ENCODE results near the gene HK2.

Gene HK2

DNA sequence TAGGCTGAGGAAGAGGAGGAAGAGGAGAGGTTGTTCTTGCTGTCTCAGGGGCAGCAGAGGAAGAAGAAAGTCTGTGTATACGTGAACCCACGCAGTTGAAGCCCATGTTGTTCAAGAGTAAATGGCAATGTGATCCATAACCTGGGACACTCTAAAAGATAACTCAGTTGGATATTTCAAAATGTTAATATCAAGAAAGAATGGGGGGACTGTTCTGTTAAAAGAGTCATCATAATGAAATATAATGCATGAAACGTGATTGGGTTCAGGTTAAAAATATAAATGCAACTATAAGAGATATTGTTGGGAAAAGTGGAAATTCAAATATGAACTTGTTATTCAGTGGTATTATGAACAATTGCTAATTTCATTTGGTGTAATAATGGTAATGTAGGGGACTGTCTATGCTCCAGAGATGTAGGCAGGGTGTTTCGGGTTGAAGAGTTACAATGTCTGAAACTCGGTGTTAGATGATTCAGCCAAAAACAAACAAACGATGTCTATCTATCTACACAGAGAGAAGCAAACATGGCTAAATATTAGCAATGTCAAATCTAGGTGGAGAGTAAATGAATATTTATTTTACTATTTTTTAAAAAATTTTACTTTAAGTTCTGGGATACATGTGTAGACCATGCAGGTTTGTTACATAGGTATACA lies 103.4 kb downstream of the HK2 start:
- DNase-seq (ENCODE audit: low read depth, low spot score), result no peak

DNA sequence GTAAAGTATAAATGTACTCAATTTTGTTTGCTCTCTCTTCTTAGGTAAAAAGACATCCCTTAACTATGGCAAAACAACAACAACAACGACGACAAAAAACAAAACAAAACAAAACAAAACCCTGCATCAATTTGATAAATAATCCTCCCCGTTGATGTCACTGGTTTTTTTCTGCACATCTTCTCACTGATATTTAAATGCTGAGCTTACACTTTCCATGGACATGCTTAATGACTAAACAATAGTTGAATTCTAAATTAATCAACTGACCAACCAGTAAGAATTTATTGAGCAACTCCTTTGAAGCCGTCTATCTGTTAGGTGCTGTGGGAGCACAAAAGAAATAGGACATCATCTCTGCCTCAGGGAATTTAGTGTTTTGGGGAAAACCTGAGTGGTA lies 104.3 kb downstream of the HK2 start:
- DNase-seq (ENCODE audit: low read depth, low spot score), result no peak

DNA sequence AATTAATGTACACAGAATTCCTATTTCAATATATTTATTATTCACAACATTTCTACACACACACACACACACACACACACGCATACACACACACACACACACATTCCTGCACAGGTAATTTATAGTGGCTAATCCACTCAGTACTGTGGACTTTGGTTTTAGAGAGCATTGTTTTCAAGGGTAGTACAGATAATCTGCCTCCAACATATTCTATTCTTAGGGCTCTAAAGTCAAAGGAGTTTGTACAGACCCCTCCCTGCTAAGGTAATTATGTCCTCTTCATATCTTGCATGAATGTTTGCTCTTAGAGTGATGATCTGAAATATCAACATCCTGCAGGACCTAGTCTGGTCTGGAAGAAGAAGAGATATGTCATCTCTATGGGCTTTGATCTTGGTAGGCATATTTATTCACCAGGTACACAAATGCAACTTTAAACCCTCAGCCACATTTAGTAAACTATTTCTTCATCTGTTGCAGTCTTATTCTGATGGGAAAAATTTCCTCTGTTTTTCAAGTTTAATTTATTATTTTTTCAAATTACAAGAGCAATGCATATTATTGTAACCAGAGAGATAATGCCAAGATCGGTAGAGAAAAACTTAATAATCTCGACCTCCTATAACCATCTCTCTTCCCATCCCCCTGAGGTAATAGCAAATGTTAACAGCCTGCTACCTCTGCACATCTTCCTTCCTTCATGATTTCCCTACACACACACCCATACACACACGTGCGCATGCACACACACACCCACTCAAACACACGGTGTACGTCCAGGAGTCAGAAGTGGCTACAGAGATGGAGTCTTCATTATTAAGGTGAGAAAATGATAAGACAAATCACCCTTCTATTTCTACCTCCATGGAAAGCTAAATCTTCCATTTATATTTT lies 106.2 kb downstream of the HK2 start:
- DNase-seq (ENCODE audit: low read depth, low spot score), result no peak

- no peak for DNase-seq (ENCODE audit: low read depth, low spot score)
Observed at GRCh38 chr2:74941284-74941683, 107.4 kb downstream of the HK2 start.

GRCh38 chr2:74942263-74942662 lies 108.3 kb downstream of the HK2 start:
- no peak for DNase-seq (ENCODE audit: low read depth, low spot score)
